HG03095 (cell line): ENCODE data around the gene FAM53B.

Source experiments
- ATAC-seq: cut with Tn5 transposase; IDR thresholded peaks from one replicate; pipeline ENCODE4 v1.9.1; 2021; ENCODE audit warnings: moderate library complexity; ENCODE audit not compliant: unreplicated experiment

FAM53B gene

GRCh38 chr10:124699471-124700292, 44.5 kb downstream of the FAM53B start:
- ATAC-seq: no peak

- ATAC-seq: no peak
These were observed 45.4 kb downstream of the FAM53B start for GRCh38 chr10:124698545-124699469.

GRCh38 chr10:124697837-124698544, 46.2 kb downstream of the FAM53B start:
- no peak for ATAC-seq

GRCh38 chr10:124697443-124697836, 46.7 kb downstream of the FAM53B start:
- ATAC-seq: no peak

GRCh38 chr10:124696446-124697392, 47.5 kb downstream of the FAM53B start:
- peak; percentile 58 for ATAC-seq

- ATAC-seq: no peak
These were observed 48.9 kb downstream of the FAM53B start for GRCh38 chr10:124695259-124695658.

- ATAC-seq: no peak
These were observed 49.5 kb downstream of the FAM53B start for GRCh38 chr10:124694481-124695220.

- peak; percentile 28 for ATAC-seq
These were observed 50.3 kb downstream of the FAM53B start for GRCh38 chr10:124693801-124694416.

GRCh38 chr10:124693396-124693795, 50.8 kb downstream of the FAM53B start:
- no peak for ATAC-seq

GRCh38 chr10:124692100-124692446, 52.1 kb downstream of the FAM53B start:
- no peak for ATAC-seq

- ATAC-seq: no peak
These were observed 52.6 kb downstream of the FAM53B start for GRCh38 chr10:124691421-124692099.

- ATAC-seq: no peak
These were observed 53.2 kb downstream of the FAM53B start for GRCh38 chr10:124691002-124691401.

GRCh38 chr10:124689911-124690498, 54.2 kb downstream of the FAM53B start:
- no peak for ATAC-seq

- ATAC-seq: peak; percentile 87
These were observed 55.1 kb downstream of the FAM53B start for GRCh38 chr10:124688889-124689670.

- peak; percentile 4 for ATAC-seq
These were observed 55.8 kb downstream of the FAM53B start for GRCh38 chr10:124688386-124688785.

GRCh38 chr10:124686707-124687376, 57.3 kb downstream of the FAM53B start:
- ATAC-seq: no peak

GRCh38 chr10:124685261-124685660, 58.9 kb downstream of the FAM53B start:
- no peak for ATAC-seq
